Activated naive CD8-positive, alpha-beta T cell (primary cell): ENCODE results near the gene CDX1.

ENCODE experiments used
- H3K27ac Mint-ChIP-seq: one replicate; pipeline ENCODE4 v1.8.0; 2021; ENCODE audit warnings: mixed read lengths
- H3K27me3 Mint-ChIP-seq: one replicate; pipeline ENCODE4 v1.8.0; 2021; ENCODE audit warnings: mixed read lengths
- H3K36me3 Mint-ChIP-seq: one replicate; pipeline ENCODE4 v1.8.0; 2021; ENCODE audit warnings: mixed read lengths
- H3K4me1 Mint-ChIP-seq: one replicate; pipeline ENCODE4 v1.8.0; 2021; ENCODE audit warnings: low read depth, mixed read lengths
- H3K4me3 Mint-ChIP-seq: one replicate; pipeline ENCODE4 v1.8.0; 2021; ENCODE audit warnings: mild to moderate bottlenecking, mixed read lengths
- H3K9me3 Mint-ChIP-seq: one replicate; pipeline ENCODE4 v1.8.0; 2021; ENCODE audit warnings: low read depth, mixed read lengths

The CDX1 gene

DNA sequence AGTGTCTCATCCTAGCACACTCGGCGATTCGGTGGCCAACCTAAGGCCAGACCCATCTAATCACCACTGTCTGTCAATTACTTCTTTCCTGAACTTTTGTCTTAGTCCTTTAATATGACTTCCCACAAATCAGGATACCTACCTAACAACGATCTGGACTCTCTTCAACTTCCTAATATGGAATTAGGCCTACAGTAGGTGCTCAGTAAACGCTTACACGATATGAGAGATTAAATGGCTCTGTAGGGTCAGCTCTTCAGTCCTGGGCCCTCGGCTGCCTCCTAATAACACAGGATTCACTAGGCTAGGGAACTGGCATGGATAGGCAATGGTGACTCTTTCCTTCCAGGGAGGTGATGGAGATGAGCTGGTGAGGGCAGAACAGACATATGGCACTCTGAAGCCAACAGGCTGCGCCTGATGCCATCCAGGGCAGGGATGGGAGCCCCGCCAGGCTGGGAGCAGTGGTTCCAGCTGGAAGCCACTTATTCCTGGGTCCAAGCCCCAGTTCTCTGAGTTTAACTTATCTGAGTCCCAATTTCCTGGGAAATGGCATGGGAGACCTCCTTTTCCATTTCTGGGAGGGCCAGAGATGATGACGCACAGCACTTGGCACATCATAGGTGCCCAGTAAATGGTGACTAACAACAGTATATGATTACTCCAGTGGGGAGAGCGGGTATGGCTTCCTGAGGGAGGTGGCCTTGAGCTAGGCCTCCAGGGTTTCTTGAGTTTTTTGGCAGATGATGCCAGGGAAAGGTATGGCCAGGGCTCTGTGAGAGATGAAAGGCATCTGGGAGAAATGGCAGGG is 18.3 kb upstream of the CDX1 start:
- no peak overlapping the region for H3K27ac Mint-ChIP-seq
- no peak overlapping the region for H3K4me3 Mint-ChIP-seq
- H3K27me3 Mint-ChIP-seq = no peaks in the 10 kb centered on the region
- no peaks in the 10 kb centered on the region for H3K36me3 Mint-ChIP-seq
- H3K9me3 Mint-ChIP-seq = no peaks in the 10 kb centered on the region
- no peaks in the 10 kb centered on the region for H3K4me1 Mint-ChIP-seq

DNA sequence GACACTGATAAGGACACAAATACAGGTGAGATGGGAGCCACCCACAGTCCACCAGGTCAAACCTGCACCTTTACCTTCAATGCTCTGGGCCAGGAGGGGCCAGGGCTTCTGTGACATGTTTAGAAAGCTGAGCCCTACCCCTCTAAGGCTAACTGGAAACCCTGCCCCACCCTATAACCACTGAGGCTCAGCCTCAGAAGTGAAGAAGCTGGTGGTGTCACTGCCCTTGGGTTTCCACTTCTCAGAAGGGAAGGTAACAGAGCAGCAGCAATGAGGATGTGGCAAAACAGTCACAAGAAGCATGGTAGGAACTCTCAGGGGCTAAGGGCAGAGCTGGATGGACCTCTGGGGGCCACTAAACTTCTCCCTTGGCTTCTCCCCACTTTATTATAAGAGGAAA is 17.0 kb upstream of the CDX1 start:
- no peak overlapping the region for H3K4me3 Mint-ChIP-seq
- H3K27ac Mint-ChIP-seq = no peak overlapping the region
- H3K4me1 Mint-ChIP-seq = no peaks in the 10 kb centered on the region
- no peaks in the 10 kb centered on the region for H3K27me3 Mint-ChIP-seq
- H3K9me3 Mint-ChIP-seq = no peaks in the 10 kb centered on the region
- H3K36me3 Mint-ChIP-seq = no peaks in the 10 kb centered on the region

GRCh38 chr5:150152636-150153462 is 13.7 kb upstream of the CDX1 start:
- Mint-ChIP-seq H3K27me3 (peaks cover 4% of the 10 kb centered on the region), H3K36me3 (no peaks in the 10 kb centered on the region), H3K4me3 (no peak overlapping the region), H3K4me1 (peaks cover 5% of the 10 kb centered on the region), H3K9me3 (no peaks in the 10 kb centered on the region), H3K27ac (no peak overlapping the region)

DNA sequence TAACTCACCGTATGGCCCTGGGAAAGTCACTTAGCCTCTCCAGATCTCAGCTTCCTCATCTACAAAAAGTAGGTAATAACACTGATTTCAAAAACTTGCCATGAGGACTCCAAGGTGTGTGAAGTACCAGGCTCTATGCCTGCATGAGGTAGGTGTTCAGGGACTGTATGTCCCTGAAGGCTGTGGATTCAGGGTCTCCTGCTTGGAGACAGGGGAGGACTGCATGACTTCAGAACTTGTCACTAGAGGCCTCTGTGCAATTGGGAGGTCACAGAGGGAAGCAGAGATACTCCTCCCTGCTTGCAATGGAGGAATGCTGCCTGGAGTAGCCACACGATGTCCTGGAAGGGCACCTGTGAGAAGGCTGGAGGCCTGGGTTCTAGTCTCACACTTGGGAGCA is 13.1 kb upstream of the CDX1 start:
- Mint-ChIP-seq H3K36me3 (no peaks in the 10 kb centered on the region), H3K4me3 (no peak overlapping the region), H3K4me1 (peaks cover 5% of the 10 kb centered on the region), H3K27me3 (peaks cover 4% of the 10 kb centered on the region), H3K27ac (no peak overlapping the region), H3K9me3 (no peaks in the 10 kb centered on the region)

DNA sequence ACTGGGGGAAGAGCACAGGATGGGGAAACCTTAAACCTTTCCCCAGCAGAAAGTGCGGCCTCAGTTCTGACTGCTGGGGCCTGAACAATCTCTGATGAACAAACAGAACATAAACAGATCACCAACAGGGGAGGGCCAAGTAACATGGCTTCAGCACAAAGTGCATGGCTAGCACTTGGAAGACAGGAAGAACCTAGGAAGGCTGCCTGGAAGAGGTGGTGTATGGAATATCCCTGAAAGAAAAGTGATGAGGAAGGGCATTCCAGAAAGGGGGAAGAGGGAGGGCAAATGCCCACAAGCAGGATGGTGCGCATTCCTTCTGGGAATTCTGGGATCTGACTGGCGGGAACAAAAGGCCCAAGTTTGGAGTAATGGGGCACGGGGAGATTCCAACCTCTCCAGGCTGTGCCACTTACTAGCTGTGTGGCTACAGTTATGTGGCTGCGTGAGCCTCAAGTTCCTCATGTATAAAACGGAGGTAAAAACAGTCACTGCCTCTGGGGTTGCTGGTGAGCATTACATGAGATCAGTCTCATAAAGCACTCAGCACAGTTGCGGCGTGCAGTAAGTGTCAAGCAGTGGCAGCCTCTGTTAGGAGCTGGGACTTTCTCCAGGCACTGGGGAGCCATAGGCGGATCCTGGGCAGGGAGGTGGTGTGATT is 12.5 kb upstream of the CDX1 start:
- peak overlapping the region; percentile 12 for H3K4me3 Mint-ChIP-seq

DNA sequence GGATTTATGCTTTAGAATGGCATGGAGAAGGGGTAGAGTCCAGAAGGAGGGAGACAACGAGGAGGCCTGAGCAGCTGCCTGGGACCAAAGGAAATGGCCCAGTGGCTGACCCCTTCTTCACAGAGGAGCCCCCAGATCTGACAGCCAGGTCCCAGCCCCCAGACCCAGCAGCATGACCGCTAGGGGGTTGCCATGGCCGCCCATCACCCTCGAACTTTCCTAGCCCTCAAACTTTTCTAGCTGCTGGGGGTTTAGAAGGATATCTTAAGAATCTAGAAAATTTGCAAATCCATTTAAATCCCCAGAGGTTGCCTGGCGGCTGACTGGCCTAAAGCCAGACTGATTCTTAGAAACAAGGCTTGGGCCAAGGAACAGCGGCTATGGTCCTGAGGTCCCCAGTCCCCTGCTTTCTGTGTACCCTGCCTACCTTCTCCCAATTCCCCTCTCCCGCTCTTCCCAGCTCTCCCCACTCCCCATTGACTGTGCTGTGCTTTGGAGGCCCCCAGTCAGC is 11.9 kb upstream of the CDX1 start:
- no peak overlapping the region for H3K27ac Mint-ChIP-seq
- H3K36me3 Mint-ChIP-seq = no peaks in the 10 kb centered on the region
- no peaks in the 10 kb centered on the region for H3K9me3 Mint-ChIP-seq
- peak overlapping the region; percentile 12 for H3K4me3 Mint-ChIP-seq
- H3K4me1 Mint-ChIP-seq = peaks cover 5% of the 10 kb centered on the region
- peaks cover 4% of the 10 kb centered on the region for H3K27me3 Mint-ChIP-seq

More for the DNA sequence above, 12.5 kb upstream of the CDX1 start:
- H3K36me3 Mint-ChIP-seq = no peaks in the 10 kb centered on the region
- no peaks in the 10 kb centered on the region for H3K9me3 Mint-ChIP-seq
- H3K27ac Mint-ChIP-seq = no peak overlapping the region
- H3K4me1 Mint-ChIP-seq = peaks cover 5% of the 10 kb centered on the region
- peaks cover 4% of the 10 kb centered on the region for H3K27me3 Mint-ChIP-seq

DNA sequence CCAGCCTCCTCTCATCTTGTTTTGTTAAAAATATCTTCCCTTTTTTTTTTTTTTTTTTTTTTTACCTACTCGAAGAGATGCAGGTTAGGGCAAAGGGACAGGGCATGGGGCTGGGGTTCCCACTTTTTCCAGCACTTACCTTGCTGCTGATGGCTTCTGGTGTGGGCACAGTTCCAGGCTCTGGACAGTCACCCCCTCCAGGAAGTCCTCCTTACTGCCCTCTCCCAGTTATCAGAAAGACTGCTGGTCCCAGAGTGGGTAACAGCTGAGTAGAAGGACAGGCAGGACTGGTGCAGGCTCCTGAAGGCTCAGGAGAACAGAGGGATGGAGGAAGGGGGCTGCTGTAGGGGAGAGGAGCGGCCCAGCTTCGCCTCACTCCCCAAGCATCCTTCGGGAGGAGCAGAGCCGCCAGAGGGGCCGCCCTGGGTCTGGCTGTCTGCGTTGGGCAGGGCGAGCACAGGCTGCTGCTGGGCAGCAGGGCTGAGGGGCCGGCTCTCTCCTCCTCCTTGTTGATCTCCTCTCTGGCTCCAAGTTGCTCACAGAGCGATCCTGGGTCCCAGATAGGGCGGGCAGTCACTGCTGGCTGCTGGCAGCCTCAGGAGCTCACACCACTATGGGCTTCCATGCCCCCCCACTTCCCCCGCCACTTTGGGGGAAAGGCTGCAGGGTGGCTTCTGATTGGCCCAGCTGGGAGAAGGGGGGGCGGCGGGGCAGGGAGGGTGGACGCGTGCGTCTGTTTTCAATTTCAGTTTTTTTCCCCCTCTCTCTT is 11.1 kb upstream of the CDX1 start, which contains the start of gene PDGFRB:
Gene PDGFRB, minus strand, starts transcription at position 588 of the 769 bp plus-strand sequence. CDS start 18,798 bp downstream, outside the sequence.
- peaks cover 4% of the 10 kb centered on the region for H3K27me3 Mint-ChIP-seq
- H3K4me3 Mint-ChIP-seq = peak within 1 kb of the TSS; percentile 89
- H3K36me3 Mint-ChIP-seq = no peaks in the 10 kb centered on the region
- peaks cover 5% of the 10 kb centered on the region for H3K4me1 Mint-ChIP-seq
- H3K27ac Mint-ChIP-seq = peak within 1 kb of the TSS; percentile 79
- no peaks in the 10 kb centered on the region for H3K9me3 Mint-ChIP-seq

DNA sequence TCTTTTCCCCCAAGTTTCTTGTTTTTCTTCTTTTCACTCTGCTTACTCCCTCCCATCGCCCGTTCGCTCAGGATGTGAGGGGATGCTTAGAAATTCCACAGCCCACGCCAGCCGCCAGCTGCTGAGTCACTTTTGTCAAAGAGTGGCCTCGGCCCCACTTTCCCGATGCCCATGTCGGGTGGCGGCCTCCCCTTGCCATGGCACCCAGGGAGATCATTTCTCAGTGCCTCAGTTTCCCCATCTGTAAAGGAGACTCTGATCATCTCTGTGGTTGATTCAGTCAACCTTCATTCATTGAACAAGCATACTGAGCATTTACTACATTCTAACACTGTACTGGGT is 10.6 kb upstream of the CDX1 start:
- Mint-ChIP-seq H3K9me3 (no peaks in the 10 kb centered on the region), H3K4me3 (peak overlapping the region; percentile 89), H3K27me3 (peaks cover 4% of the 10 kb centered on the region), H3K27ac (peak overlapping the region; percentile 79), H3K4me1 (peaks cover 5% of the 10 kb centered on the region), H3K36me3 (no peaks in the 10 kb centered on the region)

GRCh38 chr5:150156540-150156939 is 10.0 kb upstream of the CDX1 start:
- no peaks in the 10 kb centered on the region for H3K9me3 Mint-ChIP-seq
- H3K27ac Mint-ChIP-seq = no peak overlapping the region
- no peaks in the 10 kb centered on the region for H3K36me3 Mint-ChIP-seq
- peak overlapping the region; percentile 89 for H3K4me3 Mint-ChIP-seq
- H3K27me3 Mint-ChIP-seq = peaks cover 4% of the 10 kb centered on the region
- H3K4me1 Mint-ChIP-seq = peaks cover 5% of the 10 kb centered on the region

DNA sequence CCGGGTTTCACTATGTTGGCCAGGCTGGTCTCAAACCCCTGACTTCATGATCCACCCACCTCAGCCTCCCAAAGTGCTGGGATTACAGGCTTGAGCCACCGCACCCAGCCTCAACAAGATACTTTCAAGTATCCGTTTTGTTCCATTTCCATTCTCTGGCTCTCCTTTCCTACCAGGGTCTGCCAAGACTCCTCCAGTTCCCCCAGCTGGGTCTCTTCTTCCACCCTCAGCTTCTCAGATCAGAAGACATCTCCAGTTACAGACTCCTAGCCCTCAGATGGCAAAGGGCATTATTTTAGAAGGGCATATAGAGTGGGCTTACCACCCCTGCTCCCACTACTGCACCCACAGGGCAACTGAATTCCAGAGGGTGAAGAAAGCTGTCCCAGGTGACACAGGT is 9.4 kb upstream of the CDX1 start:
- Mint-ChIP-seq H3K9me3 (no peaks in the 10 kb centered on the region), H3K4me3 (peak overlapping the region; percentile 37), H3K36me3 (no peaks in the 10 kb centered on the region), H3K4me1 (peaks cover 5% of the 10 kb centered on the region), H3K27me3 (peaks cover 4% of the 10 kb centered on the region), H3K27ac (no peak overlapping the region)

DNA sequence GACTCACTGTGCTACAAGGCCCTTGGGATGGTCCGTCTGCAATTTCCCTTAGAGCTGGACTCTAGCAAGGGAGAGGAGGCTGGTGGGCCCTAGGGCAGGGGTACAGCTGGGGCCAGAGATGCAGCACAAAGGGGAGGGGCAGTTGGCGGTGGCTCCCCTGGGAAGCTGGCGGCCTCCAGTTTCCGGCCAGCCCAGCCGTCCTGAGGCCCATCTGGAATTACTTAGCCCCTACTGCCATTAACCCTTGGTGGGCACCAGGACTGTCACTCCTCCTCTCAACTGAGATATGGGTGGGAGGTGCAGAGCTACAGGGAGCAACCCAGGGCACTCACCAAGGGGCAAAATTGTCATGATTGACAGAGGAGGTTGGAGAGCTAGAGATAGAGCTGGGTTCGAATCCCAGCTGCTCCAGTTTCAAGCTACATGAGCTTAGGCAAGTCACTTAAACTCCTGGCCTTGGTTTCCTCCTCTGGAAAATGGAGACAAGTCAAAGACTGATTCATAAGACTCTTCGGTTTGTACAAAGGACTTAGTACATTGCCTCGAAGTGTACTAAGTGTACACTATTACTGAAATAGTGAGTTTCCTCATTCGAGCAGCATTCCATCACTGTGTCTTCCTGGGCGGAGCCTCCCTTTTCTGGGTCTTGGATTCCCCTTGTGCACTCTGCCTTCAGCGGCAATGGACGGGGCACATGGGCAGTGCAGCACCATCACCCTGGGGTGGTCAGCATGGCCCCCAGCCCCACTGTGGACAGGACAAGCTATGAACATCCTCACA is 8.2 kb upstream of the CDX1 start:
- Mint-ChIP-seq H3K27ac (no peak overlapping the region), H3K9me3 (no peaks in the 10 kb centered on the region), H3K4me3 (no peak overlapping the region), H3K36me3 (no peaks in the 10 kb centered on the region), H3K27me3 (peaks cover 4% of the 10 kb centered on the region), H3K4me1 (peaks cover 5% of the 10 kb centered on the region)

DNA sequence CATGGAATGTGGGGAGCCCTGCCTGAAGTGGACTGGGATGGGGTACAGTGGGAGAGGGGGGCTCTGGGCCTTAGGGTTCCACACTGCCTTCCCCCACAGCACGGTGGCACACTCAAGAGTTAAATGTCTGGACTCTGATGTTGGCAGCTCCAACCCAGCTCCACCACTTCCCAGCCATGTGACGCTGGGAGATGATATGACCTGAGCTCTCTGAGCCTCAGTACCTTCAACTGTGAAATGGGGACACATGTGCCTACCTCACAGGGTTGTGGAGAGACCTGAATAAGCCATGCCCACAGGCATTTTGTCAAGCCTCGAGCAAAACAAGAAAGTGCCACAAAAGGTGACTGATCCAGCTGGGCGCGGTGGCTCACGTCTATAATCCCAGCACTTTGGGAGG is 7.5 kb upstream of the CDX1 start:
- Mint-ChIP-seq H3K4me3 (no peak overlapping the region), H3K27ac (no peak overlapping the region), H3K27me3 (peaks cover 4% of the 10 kb centered on the region), H3K4me1 (peaks cover 5% of the 10 kb centered on the region), H3K36me3 (no peaks in the 10 kb centered on the region), H3K9me3 (no peaks in the 10 kb centered on the region)

DNA sequence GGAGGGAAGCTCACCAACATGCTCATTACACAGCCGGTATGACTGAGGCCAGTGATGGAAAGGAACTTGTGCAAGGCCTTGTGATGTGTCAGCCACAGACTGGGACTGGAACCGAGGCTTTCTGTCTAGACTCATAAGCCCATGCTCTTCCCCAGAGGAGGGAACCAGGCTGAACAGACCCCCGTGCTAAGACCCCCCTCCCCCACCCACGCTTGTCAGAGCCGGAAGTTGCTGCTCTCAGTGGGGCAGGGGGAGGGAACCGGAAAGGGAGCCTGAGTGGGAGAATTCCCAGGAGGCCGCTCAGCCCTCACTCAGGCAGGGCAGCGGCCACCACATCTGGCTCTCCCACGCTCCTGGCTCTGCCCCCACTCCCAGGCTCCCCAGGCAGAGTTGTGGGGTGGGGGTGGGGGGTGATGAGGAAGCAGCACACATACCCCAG is 6.8 kb upstream of the CDX1 start:
- H3K4me1 Mint-ChIP-seq = peaks cover 5% of the 10 kb centered on the region

More for the DNA sequence above, 6.8 kb upstream of the CDX1 start:
- Mint-ChIP-seq H3K4me3 (no peak overlapping the region), H3K27ac (no peak overlapping the region), H3K27me3 (peaks cover 4% of the 10 kb centered on the region), H3K9me3 (no peaks in the 10 kb centered on the region), H3K36me3 (no peaks in the 10 kb centered on the region)
